Gastrocnemius medialis (tissue), 4 donors: Measurements from ENCODE around the gene LEP. TPM values are rescaled to one million over a fixed set of nuclear protein-coding genes. Genes with fewer than 3 reads are reported as not detected.
"Not testable (repeated sequence)": the region's sequence is repeated elsewhere in the genome, so short reads cannot be mapped to it uniquely, and the experiment has no call there.

Experiments
- ATAC-seq, 2 donors: fragments of 150-250 bp; one replicate each; pipeline ENCODE4 v1.9.1; 2016
- DNase-seq, 2 donors: peaks; one replicate each; pipeline ENCODE4 v3.0.0-alpha.2; 2019
- H3K27ac ChIP-seq, 4 donors: fragments of 200-600 bp; sonication (generic); 1 replicate in 1 of 4; 2 replicates in 3 of 4; pipeline ENCODE4 v1.5.1; 2016 to 2018; ENCODE audit warnings: mild to moderate bottlenecking in 2 of 4, moderate library complexity in 1 of 4
- H3K27me3 ChIP-seq, 3 donors: fragments of 200-600 bp; sonication (generic) in 2 of 3; 1 replicate in 1 of 3; 2 replicates in 2 of 3; pipeline versions ENCODE4 v1.5.1 to v1.6.0; 2016 to 2019; ENCODE audit warnings: mild to moderate bottlenecking in 1 of 3, moderate library complexity in 1 of 3
- H3K36me3 ChIP-seq, 2 donors: fragments of 200-600 bp; sonication (generic) in 1 of 2; one replicate each; pipeline ENCODE4 v1.5.1; 2017 to 2018
- H3K4me1 ChIP-seq, 2 donors: fragments of 200-600 bp; sonication (generic) in 1 of 2; one replicate each; pipeline ENCODE4 v1.5.1; 2016 to 2017; ENCODE audit warnings: mild to moderate bottlenecking in 2 of 2
- H3K4me3 ChIP-seq, 4 donors: fragments of 200-600 bp; sonication (generic) in 3 of 4; 1 replicate in 1 of 4; 2 replicates in 3 of 4; pipeline ENCODE4 v1.5.1; 2016 to 2019; ENCODE audit warnings: mild to moderate bottlenecking in 2 of 4
- H3K9me3 ChIP-seq, 3 donors: fragments of 200-600 bp; sonication (generic) in 2 of 3; 1 replicate in 1 of 3; 2 replicates in 2 of 3; pipeline ENCODE4 v1.5.1; 2016 to 2019
- POLR2A ChIP-seq, 2 donors: fragments of 450-650 bp; IDR thresholded peaks; one replicate each; pipeline ENCODE4 v1.6.1; 2017; ENCODE audit warnings: antibody characterized with exemption in 2 of 2, mild to moderate bottlenecking in 2 of 2, moderate library complexity in 2 of 2
- in situ Hi-C, 4 donors: fragments of 200-750 bp; cut with MboI; loops; one replicate each; pipeline versions ENCODE4 v1.15.0 to v1.8.0; 2017; ENCODE audit warnings: low sequenced_read_pairs in 4 of 4
- intact Hi-C: fragments of 100-400 bp; cut with DNase I; formaldehyde crosslinking; loops from one replicate; pipeline ENCODE4 v1.15.1; 2023; ENCODE audit warnings: low total_unique reads
- total RNA-seq, 4 donors: library from RNA; depleted of rRNA; stranded (reverse); fragments of >200 nt; gene quantifications; one replicate each; pipeline versions ENCODE4 v1.1.0 to v1.2.3, GENCODE V29; 2016
- TF ChIP-seq, protein P1 (sequence below), 5 experiments: fragments of 450-650 bp in 3 of 5; fragments of 200-600 bp in 2 of 5; sonication (generic) in 2 of 5; IDR thresholded peaks in 4 of 5; conservative IDR thresholded peaks in 1 of 5; 1 replicate in 4 of 5; 2 replicates in 1 of 5; pipeline ENCODE4 v1.5.1; 2016 to 2019; ENCODE audit warnings: antibody characterized with exemption in 5 of 5, mild to moderate bottlenecking in 3 of 5, moderate library complexity in 3 of 5

LEP gene
- total RNA-seq, 4 donors from 2014 or later: 0.11 to 0.46 TPM; not detected in 2

DNA sequence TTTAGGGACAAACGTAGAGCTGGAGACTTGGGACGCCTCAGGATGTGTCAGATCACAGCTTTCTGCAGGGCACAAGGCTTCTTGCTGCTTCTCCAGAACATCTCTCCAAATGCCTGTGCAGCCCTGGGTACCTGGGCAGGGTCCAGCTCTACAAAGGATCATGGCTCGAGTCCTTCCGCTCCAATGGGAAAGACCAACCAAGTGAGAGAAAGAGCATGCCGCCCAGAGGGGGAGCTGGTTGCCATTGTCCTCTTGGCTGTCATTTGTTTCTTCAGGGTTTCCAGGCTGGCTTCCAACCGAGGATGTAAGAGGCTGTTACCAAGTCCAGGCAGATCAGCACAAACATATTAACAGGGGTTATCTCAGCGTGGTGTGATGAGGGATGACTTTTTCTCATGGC, 5.6 kb upstream of the LEP start:
- H3K27ac ChIP-seq: no peak overlapping the region
- H3K27me3 ChIP-seq: peaks cover 7 to 12% (median 9%) of the 10 kb centered on the region in 3 donors
- in situ Hi-C loops (no loop called here), intact Hi-C loops (no loop called here)
- no peak overlapping the region for H3K4me3 ChIP-seq
- no peaks in the 10 kb centered on the region for H3K36me3 ChIP-seq
- no peak for DNase-seq
- H3K4me1 ChIP-seq: no peaks in the 10 kb centered on the region
- ATAC-seq: no peak
- TF ChIP-seq, protein P1, sequence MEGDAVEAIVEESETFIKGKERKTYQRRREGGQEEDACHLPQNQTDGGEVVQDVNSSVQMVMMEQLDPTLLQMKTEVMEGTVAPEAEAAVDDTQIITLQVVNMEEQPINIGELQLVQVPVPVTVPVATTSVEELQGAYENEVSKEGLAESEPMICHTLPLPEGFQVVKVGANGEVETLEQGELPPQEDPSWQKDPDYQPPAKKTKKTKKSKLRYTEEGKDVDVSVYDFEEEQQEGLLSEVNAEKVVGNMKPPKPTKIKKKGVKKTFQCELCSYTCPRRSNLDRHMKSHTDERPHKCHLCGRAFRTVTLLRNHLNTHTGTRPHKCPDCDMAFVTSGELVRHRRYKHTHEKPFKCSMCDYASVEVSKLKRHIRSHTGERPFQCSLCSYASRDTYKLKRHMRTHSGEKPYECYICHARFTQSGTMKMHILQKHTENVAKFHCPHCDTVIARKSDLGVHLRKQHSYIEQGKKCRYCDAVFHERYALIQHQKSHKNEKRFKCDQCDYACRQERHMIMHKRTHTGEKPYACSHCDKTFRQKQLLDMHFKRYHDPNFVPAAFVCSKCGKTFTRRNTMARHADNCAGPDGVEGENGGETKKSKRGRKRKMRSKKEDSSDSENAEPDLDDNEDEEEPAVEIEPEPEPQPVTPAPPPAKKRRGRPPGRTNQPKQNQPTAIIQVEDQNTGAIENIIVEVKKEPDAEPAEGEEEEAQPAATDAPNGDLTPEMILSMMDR (IDR thresholded peaks at IDR 0.05 in 4 of 5, conservative IDR thresholded peaks at IDR 0.05 in 1 of 5): no peak
- no peak for TF ChIP-seq POLR2A (IDR thresholded peaks at IDR 0.05)
- no peaks in the 10 kb centered on the region for H3K9me3 ChIP-seq

DNA sequence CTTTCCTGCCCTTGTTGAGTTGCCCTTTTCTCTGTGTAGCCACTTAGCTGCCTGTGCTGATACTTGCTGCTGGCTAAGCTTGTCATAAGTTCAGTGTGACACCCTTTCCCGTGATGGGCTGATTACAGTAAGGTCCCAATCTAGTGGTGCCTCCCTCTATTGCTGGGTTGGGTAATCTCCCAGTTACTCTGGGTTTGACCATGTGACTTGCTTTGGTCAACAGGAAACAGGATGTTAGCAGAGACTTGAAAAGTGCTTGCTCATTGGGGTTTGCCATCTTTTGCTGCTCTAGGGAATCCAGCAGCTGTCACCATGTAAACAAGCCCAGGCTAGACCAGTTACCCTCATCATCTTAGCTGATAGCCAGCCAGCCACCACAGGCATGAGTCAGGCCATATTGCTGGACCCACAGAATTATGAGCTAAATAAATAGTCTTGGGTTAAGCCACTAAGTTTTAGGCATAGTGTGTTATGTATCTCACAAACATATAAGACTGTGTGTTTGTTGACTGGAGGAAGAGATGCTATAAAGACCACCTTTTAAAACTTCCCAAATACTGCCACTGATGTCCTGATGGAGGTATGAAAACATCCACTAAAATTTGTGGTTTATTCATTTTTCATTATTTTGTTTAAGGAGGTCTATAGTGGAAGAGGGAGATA, 4.0 kb upstream of the LEP start:
- no peaks in the 10 kb centered on the region for H3K4me1 ChIP-seq
- ATAC-seq (no peak), DNase-seq (no peak)
- no peaks in the 10 kb centered on the region for H3K9me3 ChIP-seq
- H3K27ac ChIP-seq: no peak overlapping the region
- H3K36me3 ChIP-seq: no peaks in the 10 kb centered on the region
- TF ChIP-seq, protein P1 (IDR thresholded peaks at IDR 0.05 in 4 of 5, conservative IDR thresholded peaks at IDR 0.05 in 1 of 5): no peak
- no peak for TF ChIP-seq POLR2A (IDR thresholded peaks at IDR 0.05)
- peaks cover 20 to 27% (median 25%) of the 10 kb centered on the region in 3 donors for H3K27me3 ChIP-seq
- in situ Hi-C loops (no loop called here), intact Hi-C loops (no loop called here)
- H3K4me3 ChIP-seq: no peak overlapping the region

DNA sequence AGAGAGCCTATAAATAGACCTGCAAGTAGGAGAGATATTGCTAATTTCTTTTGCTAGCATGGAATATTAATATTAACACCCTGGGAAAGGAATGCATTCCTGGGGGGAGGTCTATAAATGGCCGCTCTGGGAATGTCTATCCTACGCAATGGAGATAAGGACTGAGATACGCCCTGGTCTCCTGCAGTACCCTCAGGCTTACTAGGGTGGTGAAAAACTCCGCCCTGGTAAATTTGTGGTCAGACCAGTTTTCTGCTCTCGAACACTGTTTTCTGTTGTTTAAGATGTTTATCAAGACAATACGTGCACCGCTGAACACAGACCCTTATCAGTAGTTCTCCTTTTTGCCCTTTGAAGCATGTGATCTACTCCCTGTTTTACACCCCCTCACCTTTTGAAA, 1.9 kb upstream of the LEP start:
- DNase-seq, H3K9me3 ChIP-seq, in situ Hi-C loops, H3K27ac ChIP-seq, H3K36me3 ChIP-seq, intact Hi-C loops, ATAC-seq, H3K4me3 ChIP-seq, H3K4me1 ChIP-seq: not testable (repeated sequence)
- peaks cover 27 to 29% (median 28%) of the 10 kb centered on the region in 3 donors for H3K27me3 ChIP-seq

DNA sequence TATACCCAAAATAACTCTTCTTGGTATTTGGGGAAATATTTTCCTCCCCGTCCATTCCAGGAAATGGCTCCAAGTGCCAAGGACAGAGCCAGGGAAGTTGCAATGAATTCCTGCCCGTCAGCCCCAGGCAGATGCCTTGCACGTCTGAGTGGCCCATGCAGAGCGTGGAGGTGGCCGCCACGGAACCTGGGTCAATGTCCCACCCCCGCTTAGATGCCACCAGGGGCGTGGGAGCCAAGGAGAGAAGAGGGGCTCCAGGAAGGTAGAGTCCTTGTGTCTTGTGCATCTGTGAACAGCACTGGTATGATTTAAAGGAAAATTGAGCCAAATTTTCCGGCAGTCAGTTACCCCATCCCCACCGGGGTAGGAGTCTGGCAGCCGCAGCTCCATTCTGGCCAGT, 1.6 kb downstream of the LEP start:
- no peaks in the 10 kb centered on the region for H3K9me3 ChIP-seq
- H3K4me1 ChIP-seq: no peaks in the 10 kb centered on the region
- DNase-seq: no peak
- H3K27me3 ChIP-seq: peaks cover 27 to 29% (median 28%) of the 10 kb centered on the region in 3 donors
- in situ Hi-C loops (no loop called here), intact Hi-C loops (no loop called here)
- H3K4me3 ChIP-seq: no peak overlapping the region
- TF ChIP-seq, protein P1 (IDR thresholded peaks at IDR 0.05 in 4 of 5, conservative IDR thresholded peaks at IDR 0.05 in 1 of 5): no peak
- no peak for TF ChIP-seq POLR2A (IDR thresholded peaks at IDR 0.05)
- ATAC-seq: no peak
- no peak overlapping the region for H3K27ac ChIP-seq
- no peaks in the 10 kb centered on the region for H3K36me3 ChIP-seq

DNA sequence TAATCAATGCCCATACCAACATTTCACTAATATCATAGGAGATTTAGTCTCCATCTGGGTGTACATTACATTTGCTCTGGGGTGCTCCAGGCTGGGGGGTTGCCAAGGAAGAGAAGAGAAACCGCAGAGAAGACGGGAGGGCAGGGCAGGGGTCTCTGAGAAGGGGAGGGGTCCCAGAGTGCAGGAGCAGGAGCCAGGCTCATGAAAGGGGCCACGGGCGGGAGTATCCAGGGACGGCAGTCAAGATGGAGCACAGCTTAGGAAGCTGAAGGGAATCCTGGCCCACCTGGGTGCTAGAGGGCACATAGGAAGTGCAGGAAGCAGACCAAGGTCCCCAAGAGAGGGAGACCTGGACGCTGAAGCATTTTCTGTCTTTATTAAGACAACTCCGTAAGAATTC, 2.2 kb downstream of the LEP start:
- in situ Hi-C loops: no loop called here
- TF ChIP-seq, protein P1 (IDR thresholded peaks at IDR 0.05 in 4 of 5, conservative IDR thresholded peaks at IDR 0.05 in 1 of 5): no peak
- TF ChIP-seq POLR2A (IDR thresholded peaks at IDR 0.05): no peak
- no peak for ATAC-seq
- Histone ChIP-seq H3K4me1 (no peaks in the 10 kb centered on the region), H3K27me3 (peaks cover 27 to 29% (median 28%) of the 10 kb centered on the region in 3 donors), H3K4me3 (no peak overlapping the region), H3K9me3 (no peaks in the 10 kb centered on the region), H3K36me3 (no peaks in the 10 kb centered on the region), H3K27ac (no peak overlapping the region)
- intact Hi-C loops: no loop called here
- DNase-seq: no peak
